ENCODE data around the gene NCAM1. TPM values are rescaled to one million over a fixed set of nuclear protein-coding genes. Genes with fewer than 3 reads are reported as not detected.

The NCAM1 gene
- total RNA-seq, 1 experiment from 2014 or later = 5.9 TPM

DNA sequence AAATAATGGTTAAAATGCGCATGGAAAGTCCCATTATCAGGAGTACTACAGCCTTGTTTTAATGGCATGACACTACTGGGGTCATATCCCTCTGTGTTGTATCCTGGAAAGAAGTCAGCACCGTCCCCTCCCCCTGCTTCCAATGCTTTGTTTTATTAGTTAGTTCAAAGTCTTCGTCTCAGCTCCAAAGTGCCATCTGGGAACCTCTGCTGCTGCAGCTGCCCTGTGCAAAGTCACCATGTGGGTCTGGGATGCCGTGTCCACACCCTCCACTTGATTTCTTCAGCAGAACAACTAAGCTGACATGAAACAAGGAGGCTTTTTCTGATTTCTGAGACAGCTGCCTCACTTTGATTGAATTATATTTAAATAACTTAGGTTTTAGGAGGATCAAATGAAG, 29.5 kb upstream of the NCAM1 start:
- DNase-seq (ENCODE audit: low spot score) (no peak), ATAC-seq (no peak)
- Mint-ChIP-seq H3K36me3 (no peaks in the 10 kb centered on the region), H3K27me3 (ENCODE audit: low read depth) (no peaks in the 10 kb centered on the region; the same call in 1 of the 2 replicates), H3K27ac (no peak overlapping the region), H3K4me1 (peaks cover 25% of the 10 kb centered on the region), H3K4me3 (no peak overlapping the region), H3K9me3 (peaks cover 3% of the 10 kb centered on the region; the same call in 1 of the 2 replicates)
- ChIA-PET CTCF (no interaction called here), POLR2A (no interaction called here)
- TF ChIP-seq IRF2 (CRISPR knock-in tag; IDR thresholded peaks at IDR 0.05; ENCODE audit: borderline replicate concordance, low read depth) (no peak), ZMAT4 (CRISPR knock-in tag; IDR thresholded peaks at IDR 0.05) (no peak), NR1H2 (CRISPR knock-in tag; IDR thresholded peaks at IDR 0.05) (no peak), ZNF121 (CRISPR knock-in tag; IDR thresholded peaks at IDR 0.05) (no peak), ZNF317 (CRISPR knock-in tag; IDR thresholded peaks at IDR 0.05; ENCODE audit: borderline replicate concordance, low read depth) (no peak), NFATC4 (CRISPR knock-in tag; IDR thresholded peaks at IDR 0.05) (no peak), MAX (CRISPR knock-in tag; IDR thresholded peaks at IDR 0.05) (no peak), ARID4B (CRISPR knock-in tag; IDR thresholded peaks at IDR 0.05; ENCODE audit: borderline replicate concordance) (no peak), E2F1 (CRISPR knock-in tag; IDR thresholded peaks at IDR 0.05) (no peak)
- TF ChIP-seq, protein P1, sequence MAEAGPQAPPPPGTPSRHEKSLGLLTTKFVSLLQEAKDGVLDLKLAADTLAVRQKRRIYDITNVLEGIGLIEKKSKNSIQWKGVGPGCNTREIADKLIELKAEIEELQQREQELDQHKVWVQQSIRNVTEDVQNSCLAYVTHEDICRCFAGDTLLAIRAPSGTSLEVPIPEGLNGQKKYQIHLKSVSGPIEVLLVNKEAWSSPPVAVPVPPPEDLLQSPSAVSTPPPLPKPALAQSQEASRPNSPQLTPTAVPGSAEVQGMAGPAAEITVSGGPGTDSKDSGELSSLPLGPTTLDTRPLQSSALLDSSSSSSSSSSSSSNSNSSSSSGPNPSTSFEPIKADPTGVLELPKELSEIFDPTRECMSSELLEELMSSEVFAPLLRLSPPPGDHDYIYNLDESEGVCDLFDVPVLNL (CRISPR knock-in tag; IDR thresholded peaks at IDR 0.05; ENCODE audit: borderline replicate concordance, low read depth) = no peak
- TF ChIP-seq, protein P2, sequence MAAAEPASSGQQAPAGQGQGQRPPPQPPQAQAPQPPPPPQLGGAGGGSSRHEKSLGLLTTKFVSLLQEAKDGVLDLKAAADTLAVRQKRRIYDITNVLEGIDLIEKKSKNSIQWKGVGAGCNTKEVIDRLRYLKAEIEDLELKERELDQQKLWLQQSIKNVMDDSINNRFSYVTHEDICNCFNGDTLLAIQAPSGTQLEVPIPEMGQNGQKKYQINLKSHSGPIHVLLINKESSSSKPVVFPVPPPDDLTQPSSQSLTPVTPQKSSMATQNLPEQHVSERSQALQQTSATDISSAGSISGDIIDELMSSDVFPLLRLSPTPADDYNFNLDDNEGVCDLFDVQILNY (CRISPR knock-in tag; IDR thresholded peaks at IDR 0.05) = no peak
- TF ChIP-seq, protein P3, sequence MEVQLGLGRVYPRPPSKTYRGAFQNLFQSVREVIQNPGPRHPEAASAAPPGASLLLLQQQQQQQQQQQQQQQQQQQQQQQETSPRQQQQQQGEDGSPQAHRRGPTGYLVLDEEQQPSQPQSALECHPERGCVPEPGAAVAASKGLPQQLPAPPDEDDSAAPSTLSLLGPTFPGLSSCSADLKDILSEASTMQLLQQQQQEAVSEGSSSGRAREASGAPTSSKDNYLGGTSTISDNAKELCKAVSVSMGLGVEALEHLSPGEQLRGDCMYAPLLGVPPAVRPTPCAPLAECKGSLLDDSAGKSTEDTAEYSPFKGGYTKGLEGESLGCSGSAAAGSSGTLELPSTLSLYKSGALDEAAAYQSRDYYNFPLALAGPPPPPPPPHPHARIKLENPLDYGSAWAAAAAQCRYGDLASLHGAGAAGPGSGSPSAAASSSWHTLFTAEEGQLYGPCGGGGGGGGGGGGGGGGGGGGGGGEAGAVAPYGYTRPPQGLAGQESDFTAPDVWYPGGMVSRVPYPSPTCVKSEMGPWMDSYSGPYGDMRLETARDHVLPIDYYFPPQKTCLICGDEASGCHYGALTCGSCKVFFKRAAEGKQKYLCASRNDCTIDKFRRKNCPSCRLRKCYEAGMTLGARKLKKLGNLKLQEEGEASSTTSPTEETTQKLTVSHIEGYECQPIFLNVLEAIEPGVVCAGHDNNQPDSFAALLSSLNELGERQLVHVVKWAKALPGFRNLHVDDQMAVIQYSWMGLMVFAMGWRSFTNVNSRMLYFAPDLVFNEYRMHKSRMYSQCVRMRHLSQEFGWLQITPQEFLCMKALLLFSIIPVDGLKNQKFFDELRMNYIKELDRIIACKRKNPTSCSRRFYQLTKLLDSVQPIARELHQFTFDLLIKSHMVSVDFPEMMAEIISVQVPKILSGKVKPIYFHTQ (CRISPR knock-in tag; IDR thresholded peaks at IDR 0.05) = no peak

DNA sequence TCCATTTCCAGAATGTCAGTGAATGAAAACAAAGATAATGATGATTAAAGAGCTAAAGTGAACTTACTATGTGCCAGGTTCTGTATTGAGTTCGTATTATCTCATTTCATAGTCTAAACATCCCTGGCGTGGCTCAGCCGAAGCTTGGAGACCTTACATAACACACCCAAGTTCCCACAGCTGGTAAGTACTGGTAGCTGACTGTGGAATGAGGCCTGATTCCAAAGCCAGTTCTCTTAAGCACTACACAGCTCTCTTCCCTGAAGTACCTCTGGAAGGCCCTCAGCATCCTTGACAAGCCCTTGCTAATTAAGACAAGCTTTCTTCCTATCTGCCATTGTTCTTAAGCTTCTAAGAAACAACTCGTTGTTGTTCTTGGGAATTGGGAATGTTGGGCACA, 28.6 kb upstream of the NCAM1 start:
- Mint-ChIP-seq H3K36me3 (no peaks in the 10 kb centered on the region), H3K27me3 (ENCODE audit: low read depth) (no peaks in the 10 kb centered on the region; the same call in 1 of the 2 replicates), H3K9me3 (peaks cover 3% of the 10 kb centered on the region; the same call in 1 of the 2 replicates), H3K4me3 (no peak overlapping the region), H3K27ac (no peak overlapping the region), H3K4me1 (peaks cover 17% of the 10 kb centered on the region)
- POLR2A ChIA-PET = no interaction called here
- CTCF ChIA-PET = no interaction called here
- no peak for DNase-seq (ENCODE audit: low spot score)
- no peak for ATAC-seq
- TF ChIP-seq CBFB (CRISPR knock-in tag; IDR thresholded peaks at IDR 0.05; ENCODE audit: low read depth) (no peak), GRHL2 (CRISPR knock-in tag; IDR thresholded peaks at IDR 0.05; ENCODE audit: insufficient replicate concordance, severe bottlenecking) (no peak)
- TF ChIP-seq, protein P4, sequence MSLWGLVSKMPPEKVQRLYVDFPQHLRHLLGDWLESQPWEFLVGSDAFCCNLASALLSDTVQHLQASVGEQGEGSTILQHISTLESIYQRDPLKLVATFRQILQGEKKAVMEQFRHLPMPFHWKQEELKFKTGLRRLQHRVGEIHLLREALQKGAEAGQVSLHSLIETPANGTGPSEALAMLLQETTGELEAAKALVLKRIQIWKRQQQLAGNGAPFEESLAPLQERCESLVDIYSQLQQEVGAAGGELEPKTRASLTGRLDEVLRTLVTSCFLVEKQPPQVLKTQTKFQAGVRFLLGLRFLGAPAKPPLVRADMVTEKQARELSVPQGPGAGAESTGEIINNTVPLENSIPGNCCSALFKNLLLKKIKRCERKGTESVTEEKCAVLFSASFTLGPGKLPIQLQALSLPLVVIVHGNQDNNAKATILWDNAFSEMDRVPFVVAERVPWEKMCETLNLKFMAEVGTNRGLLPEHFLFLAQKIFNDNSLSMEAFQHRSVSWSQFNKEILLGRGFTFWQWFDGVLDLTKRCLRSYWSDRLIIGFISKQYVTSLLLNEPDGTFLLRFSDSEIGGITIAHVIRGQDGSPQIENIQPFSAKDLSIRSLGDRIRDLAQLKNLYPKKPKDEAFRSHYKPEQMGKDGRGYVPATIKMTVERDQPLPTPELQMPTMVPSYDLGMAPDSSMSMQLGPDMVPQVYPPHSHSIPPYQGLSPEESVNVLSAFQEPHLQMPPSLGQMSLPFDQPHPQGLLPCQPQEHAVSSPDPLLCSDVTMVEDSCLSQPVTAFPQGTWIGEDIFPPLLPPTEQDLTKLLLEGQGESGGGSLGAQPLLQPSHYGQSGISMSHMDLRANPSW (CRISPR knock-in tag; conservative IDR thresholded peaks at IDR 0.05; ENCODE audit: low read depth) = no peak
- TF ChIP-seq, protein P5, sequence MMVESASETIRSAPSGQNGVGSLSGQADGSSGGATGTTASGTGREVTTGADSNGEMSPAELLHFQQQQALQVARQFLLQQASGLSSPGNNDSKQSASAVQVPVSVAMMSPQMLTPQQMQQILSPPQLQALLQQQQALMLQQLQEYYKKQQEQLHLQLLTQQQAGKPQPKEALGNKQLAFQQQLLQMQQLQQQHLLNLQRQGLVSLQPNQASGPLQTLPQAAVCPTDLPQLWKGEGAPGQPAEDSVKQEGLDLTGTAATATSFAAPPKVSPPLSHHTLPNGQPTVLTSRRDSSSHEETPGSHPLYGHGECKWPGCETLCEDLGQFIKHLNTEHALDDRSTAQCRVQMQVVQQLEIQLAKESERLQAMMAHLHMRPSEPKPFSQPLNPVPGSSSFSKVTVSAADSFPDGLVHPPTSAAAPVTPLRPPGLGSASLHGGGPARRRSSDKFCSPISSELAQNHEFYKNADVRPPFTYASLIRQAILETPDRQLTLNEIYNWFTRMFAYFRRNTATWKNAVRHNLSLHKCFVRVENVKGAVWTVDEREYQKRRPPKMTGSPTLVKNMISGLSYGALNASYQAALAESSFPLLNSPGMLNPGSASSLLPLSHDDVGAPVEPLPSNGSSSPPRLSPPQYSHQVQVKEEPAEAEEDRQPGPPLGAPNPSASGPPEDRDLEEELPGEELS (CRISPR knock-in tag; IDR thresholded peaks at IDR 0.05) = no peak
